Prostate gland (tissue), 2 donors: ENCODE measurements around the gene NPR2. TPM values are rescaled to one million over a fixed set of nuclear protein-coding genes. Genes with fewer than 3 reads are reported as not detected.

Experiments
- DNase-seq: peaks from one replicate; pipeline ENCODE4 v3.0.0-alpha.2; 2019; ENCODE audit warnings: low spot score
- H3K27ac ChIP-seq, 2 donors: fragments of 200-600 bp; sonication (generic); 2 replicates each; pipeline ENCODE4 v1.5.1; 2017 to 2019
- H3K27me3 ChIP-seq: fragments of 200-600 bp; sonication (generic); replicated peaks from 2 replicates; pipeline ENCODE4 v1.5.1; 2019; ENCODE audit not compliant: insufficient read depth
- H3K36me3 ChIP-seq, 2 donors: fragments of 200-600 bp; sonication (generic); 1 replicate in 1 of 2; 2 replicates in 1 of 2; pipeline versions ENCODE4 v1.5.1 to v1.8.1; 2017 to 2019
- H3K4me1 ChIP-seq: fragments of 200-600 bp; sonication (generic); replicated peaks from 2 replicates; pipeline ENCODE4 v1.5.1; 2019
- H3K4me3 ChIP-seq, 2 donors: fragments of 200-600 bp; sonication (generic); 2 replicates each; pipeline ENCODE4 v1.5.1; 2017 to 2019
- H3K9me3 ChIP-seq: fragments of 200-600 bp; sonication (generic); 2 replicates; pipeline ENCODE4 v1.5.1; 2017
- POLR2A ChIP-seq: fragments of 450-650 bp; IDR thresholded peaks from one replicate; pipeline ENCODE4 v1.6.1; 2016; ENCODE audit warnings: antibody characterized with exemption, mild to moderate bottlenecking
- POLR2AphosphoS5 ChIP-seq: sonication (generic); formaldehyde crosslinking; IDR thresholded peaks from one replicate; pipeline ENCODE4 v1.6.1; 2017; ENCODE audit warnings: antibody characterized with exemption
- WGBS: methylation state at CpG from one replicate; pipeline ENCODE4 v1.1.5; 2018; 5-methylcytosine and 5-hydroxymethylcytosine counted together
- intact Hi-C: fragments of 100-400 bp; cut with DNase I; formaldehyde crosslinking; loops from one replicate; pipeline ENCODE4 v1.14.2; 2022
- total RNA-seq, 2 donors: library from RNA; depleted of rRNA; stranded (reverse); fragments of >200 nt; gene quantifications; one replicate each; pipeline ENCODE4 v1.1.0, GENCODE V29; 2016
- TF ChIP-seq, protein P1 (sequence below), 4 experiments: fragments of 200-600 bp in 2 of 4; fragments of 450-650 bp in 2 of 4; sonication (generic) in 2 of 4; IDR thresholded peaks; 1 replicate in 3 of 4; 2 replicates in 1 of 4; pipeline ENCODE4 v1.5.1; 2016 to 2019; ENCODE audit warnings: antibody characterized with exemption in 4 of 4, mild to moderate bottlenecking in 2 of 4, moderate library complexity in 2 of 4

Gene NPR2
- 10 to 100 TPM; 17.3 to 33.2 TPM for total RNA-seq

DNA sequence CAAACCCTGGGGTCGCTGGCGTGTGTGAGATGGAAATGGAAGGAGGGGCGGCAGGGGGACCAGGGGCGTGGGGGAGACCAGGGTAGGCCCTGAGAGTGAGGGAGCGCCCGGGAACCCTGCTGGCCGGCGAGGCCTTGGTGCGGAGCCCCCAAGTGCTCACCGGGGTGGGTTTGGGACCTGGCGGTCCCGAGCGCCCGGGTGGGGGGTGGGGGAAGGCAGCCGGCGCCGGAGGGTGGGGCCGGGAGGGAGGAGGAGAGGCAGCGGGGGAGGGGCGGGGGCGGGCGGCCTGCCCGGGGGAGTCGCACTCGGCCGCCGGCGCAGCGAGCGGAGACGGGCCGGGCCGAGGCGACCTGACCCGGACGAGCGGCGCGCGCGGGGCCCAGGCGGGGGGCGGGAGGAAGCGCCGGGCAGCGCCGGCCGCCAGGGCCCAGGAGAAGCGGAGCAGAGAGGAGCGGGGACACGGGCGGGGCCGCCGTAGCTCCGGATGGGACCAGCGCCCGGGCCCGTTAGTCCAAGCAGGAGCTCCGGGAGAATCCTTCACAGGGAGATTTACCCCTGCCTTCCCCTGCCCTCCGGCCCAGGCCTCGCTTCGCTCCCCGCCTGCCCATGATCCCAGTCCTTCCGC is at the start of gene NPR2:
NPR2 (plus strand) TSS at position 295 of the 625 bp plus-strand sequence. CDS start 818 bp downstream, outside the sequence.
- no peak for DNase-seq
- no peaks in the 10 kb centered on the region for H3K27me3 ChIP-seq
- H3K4me3 ChIP-seq, result peak within 1 kb of the TSS; percentile 41 to 50
- peak within 1 kb of the TSS; percentile 70 to 76 for H3K27ac ChIP-seq
- WGBS, result 14% methylated on average over 30 of the region's 64 CpGs
- no peaks in the 10 kb centered on the region for H3K9me3 ChIP-seq
- no peaks in the 10 kb centered on the region for H3K36me3 ChIP-seq
- no peaks in the 10 kb centered on the region for H3K4me1 ChIP-seq
- TF ChIP-seq, protein P1, sequence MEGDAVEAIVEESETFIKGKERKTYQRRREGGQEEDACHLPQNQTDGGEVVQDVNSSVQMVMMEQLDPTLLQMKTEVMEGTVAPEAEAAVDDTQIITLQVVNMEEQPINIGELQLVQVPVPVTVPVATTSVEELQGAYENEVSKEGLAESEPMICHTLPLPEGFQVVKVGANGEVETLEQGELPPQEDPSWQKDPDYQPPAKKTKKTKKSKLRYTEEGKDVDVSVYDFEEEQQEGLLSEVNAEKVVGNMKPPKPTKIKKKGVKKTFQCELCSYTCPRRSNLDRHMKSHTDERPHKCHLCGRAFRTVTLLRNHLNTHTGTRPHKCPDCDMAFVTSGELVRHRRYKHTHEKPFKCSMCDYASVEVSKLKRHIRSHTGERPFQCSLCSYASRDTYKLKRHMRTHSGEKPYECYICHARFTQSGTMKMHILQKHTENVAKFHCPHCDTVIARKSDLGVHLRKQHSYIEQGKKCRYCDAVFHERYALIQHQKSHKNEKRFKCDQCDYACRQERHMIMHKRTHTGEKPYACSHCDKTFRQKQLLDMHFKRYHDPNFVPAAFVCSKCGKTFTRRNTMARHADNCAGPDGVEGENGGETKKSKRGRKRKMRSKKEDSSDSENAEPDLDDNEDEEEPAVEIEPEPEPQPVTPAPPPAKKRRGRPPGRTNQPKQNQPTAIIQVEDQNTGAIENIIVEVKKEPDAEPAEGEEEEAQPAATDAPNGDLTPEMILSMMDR (IDR thresholded peaks at IDR 0.05), result peak in 1 of 4 experiments; percentile 16
- TF ChIP-seq POLR2A, result no peak
- intact Hi-C loops, result loop anchor here (2.0 kb wide), 1 partner anchor 35 kb away; no protein-coding TSS in a partner anchor

DNA sequence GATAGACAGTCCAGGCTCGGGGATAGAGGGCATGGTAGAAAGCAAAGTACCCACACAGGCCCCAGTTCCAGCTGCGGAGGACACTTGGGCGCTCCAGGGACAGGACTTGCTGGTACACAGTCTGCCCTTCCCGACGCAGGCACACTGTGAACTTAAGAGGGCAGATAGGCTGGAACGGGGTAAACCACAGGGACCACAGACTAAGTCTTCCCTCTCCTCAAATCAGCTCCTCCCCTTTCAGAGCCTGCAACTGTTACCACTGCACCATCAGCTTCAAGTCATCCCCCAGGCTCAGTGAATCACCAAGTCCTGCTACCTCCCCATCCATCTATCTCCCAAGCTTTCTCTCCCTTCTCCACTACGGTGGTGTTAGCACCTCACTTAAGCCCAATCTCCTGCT is 49.7 kb upstream of the NPR2 start:
- intact Hi-C loops, result no loop called here
- Histone ChIP-seq H3K27me3 (no peaks in the 10 kb centered on the region), H3K4me1 (peaks cover 8% of the 10 kb centered on the region), H3K36me3 (peaks cover 13 to 37% of the 10 kb centered on the region in 2 donors), H3K27ac (no peak overlapping the region), H3K9me3 (no peaks in the 10 kb centered on the region), H3K4me3 (no peak overlapping the region)
- WGBS, result 79% methylated on average over 7 of the region's 7 CpGs
- TF ChIP-seq POLR2AphosphoS5, result no peak
- TF ChIP-seq, protein P1 (IDR thresholded peaks at IDR 0.05), result no peak
- TF ChIP-seq POLR2A, result no peak
- no peak for DNase-seq

DNA sequence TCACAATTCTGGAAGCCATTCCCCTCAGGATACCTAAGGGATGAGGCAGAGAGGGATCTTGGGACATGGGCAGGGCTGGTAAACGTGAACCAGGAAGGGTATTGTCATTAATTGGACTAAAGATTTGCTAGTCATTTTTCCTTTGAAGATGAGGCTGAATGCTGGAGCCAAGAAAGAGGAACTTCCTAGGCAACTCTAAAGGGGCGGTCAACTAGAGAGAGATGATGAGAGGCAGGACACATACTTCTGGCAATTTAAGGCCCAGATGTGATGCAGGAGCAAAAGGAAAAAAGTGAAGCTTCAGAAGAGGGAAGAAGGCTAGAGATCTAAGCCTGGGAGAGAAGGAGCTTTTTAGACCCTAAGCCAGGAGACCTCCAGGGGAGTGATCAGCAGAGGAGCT is 47.9 kb upstream of the NPR2 start:
- Histone ChIP-seq H3K27ac (no peak overlapping the region), H3K4me3 (no peak overlapping the region), H3K27me3 (no peaks in the 10 kb centered on the region), H3K9me3 (no peaks in the 10 kb centered on the region), H3K4me1 (peaks cover 16% of the 10 kb centered on the region), H3K36me3 (peaks cover 4 to 30% of the 10 kb centered on the region in 2 donors)
- intact Hi-C loops, result no loop called here
- TF ChIP-seq POLR2AphosphoS5 (no peak), POLR2A (no peak)
- TF ChIP-seq, protein P1 (IDR thresholded peaks at IDR 0.05), result no peak
- DNase-seq, result no peak
- WGBS, result 57% methylated on average over 2 of the region's 2 CpGs

DNA sequence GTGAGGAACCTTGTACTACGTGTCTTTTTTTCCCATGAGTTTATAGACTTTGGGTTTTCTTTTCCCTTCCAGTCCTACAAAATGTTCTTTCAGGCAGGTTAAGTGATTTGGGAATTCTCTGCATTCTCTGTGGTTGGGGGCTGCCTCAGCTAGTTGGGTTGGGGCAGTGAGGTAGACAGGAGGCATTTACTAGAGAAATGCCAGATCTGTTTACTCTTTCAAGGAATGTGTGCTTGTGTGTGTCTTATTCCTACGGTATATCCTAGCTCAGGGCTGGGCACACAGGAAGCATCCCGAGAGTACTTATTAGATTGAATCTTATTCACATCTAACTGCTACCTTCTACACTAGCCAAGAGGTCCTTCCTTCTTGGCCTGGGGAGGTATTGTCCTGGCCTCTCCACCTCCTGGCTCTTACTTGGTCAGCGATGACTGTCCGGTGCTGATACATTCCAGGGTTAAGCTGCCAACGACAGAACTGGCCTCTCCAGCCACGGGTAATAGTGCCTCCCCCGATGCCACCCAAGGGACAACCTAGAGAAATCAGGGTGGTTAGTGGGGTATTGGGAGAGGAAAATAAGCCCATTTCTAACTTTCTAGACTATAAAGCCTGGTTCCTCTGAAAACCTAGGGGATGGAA is 47.4 kb upstream of the NPR2 start:
- TF ChIP-seq POLR2AphosphoS5, result no peak
- no peak for TF ChIP-seq POLR2A
- TF ChIP-seq, protein P1 (IDR thresholded peaks at IDR 0.05), result no peak
- no peaks in the 10 kb centered on the region for H3K9me3 ChIP-seq
- WGBS, result 88% methylated on average over 8 of the region's 8 CpGs
- H3K4me1 ChIP-seq, result peaks cover 16% of the 10 kb centered on the region
- no peak overlapping the region for H3K4me3 ChIP-seq
- intact Hi-C loops, result no loop called here
- no peak for DNase-seq
- no peak overlapping the region for H3K27ac ChIP-seq
- peaks cover 0 to 30% of the 10 kb centered on the region in 2 donors for H3K36me3 ChIP-seq
- H3K27me3 ChIP-seq, result no peaks in the 10 kb centered on the region

DNA sequence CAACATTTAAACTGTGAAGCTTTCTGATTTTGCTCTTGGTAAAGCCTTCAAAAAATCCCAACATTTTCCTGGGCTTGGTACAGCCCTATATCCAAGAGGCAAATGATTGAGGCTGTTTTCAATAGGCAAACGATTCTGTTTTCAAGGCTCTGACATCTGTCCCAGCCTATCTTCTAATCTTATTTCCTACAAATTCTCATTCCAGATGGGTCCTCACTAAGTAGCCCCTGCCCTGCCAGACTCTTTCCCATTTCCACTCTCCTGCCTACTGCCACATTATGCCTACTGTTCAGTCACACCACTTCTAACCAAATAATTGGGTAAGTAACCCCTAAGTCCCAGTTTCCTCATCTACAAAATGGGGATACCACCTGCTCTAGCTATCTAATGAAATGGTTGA is 45.8 kb upstream of the NPR2 start:
- DNase-seq, result no peak
- TF ChIP-seq POLR2AphosphoS5, result no peak
- no peak for TF ChIP-seq POLR2A
- TF ChIP-seq, protein P1 (IDR thresholded peaks at IDR 0.05), result no peak
- intact Hi-C loops, result no loop called here
- peaks cover 0 to 24% of the 10 kb centered on the region in 2 donors for H3K36me3 ChIP-seq
- no peak overlapping the region for H3K27ac ChIP-seq
- H3K27me3 ChIP-seq, result no peaks in the 10 kb centered on the region
- no peak overlapping the region for H3K4me3 ChIP-seq
- WGBS, result 63% methylated on average over 1 of the region's 1 CpG
- peaks cover 21% of the 10 kb centered on the region for H3K4me1 ChIP-seq
- H3K9me3 ChIP-seq, result no peaks in the 10 kb centered on the region
